Spleen (tissue), 11 donors: ENCODE measurements around the gene YDJC. TPM values are rescaled to one million over a fixed set of nuclear protein-coding genes. Genes with fewer than 3 reads are reported as not detected.

Source experiments
- DNase-seq: peaks from one replicate; pipeline ENCODE4 v3.0.0-alpha.2; 2020
- H3K27ac ChIP-seq, 8 donors: fragments of 200-600 bp; sonication (generic) in 7 of 8; 1 replicate in 4 of 8; 2 replicates in 4 of 8; pipeline versions ENCODE4 v1.5.0 to v1.8.0; 2016 to 2021; ENCODE audit warnings: inconsistent platforms in 4 of 8, mild to moderate bottlenecking in 4 of 8, moderate library complexity in 1 of 8
- H3K27me3 ChIP-seq, 7 donors: fragments of 200-600 bp; sonication (generic) in 6 of 7; replicated peaks in 1 of 7; 1 replicate in 4 of 7; 2 replicates in 3 of 7; pipeline versions ENCODE4 v1.5.0 to v1.8.0; 2016 to 2021; ENCODE audit warnings: inconsistent platforms in 3 of 7, mild to moderate bottlenecking in 1 of 7
- H3K36me3 ChIP-seq, 6 donors: fragments of 200-600 bp; sonication (generic) in 5 of 6; 1 replicate in 4 of 6; 2 replicates in 2 of 6; pipeline versions ENCODE4 v1.5.0 to v1.8.0; 2016 to 2021; ENCODE audit warnings: inconsistent platforms in 2 of 6
- H3K4me1 ChIP-seq, 6 donors: fragments of 200-600 bp; sonication (generic) in 5 of 6; 1 replicate in 3 of 6; 2 replicates in 3 of 6; pipeline versions ENCODE4 v1.5.0 to v1.8.0; 2016 to 2021; ENCODE audit warnings: inconsistent platforms in 3 of 6
- H3K4me3 ChIP-seq, 8 donors: fragments of 200-600 bp; sonication (generic) in 7 of 8; 1 replicate in 4 of 8; 2 replicates in 4 of 8; pipeline versions ENCODE4 v1.5.0 to v1.8.0; 2016 to 2021; ENCODE audit warnings: inconsistent platforms in 4 of 8, mild to moderate bottlenecking in 4 of 8, moderate library complexity in 2 of 8
- H3K9me3 ChIP-seq, 8 donors: fragments of 200-600 bp; sonication (generic) in 7 of 8; 1 replicate in 4 of 8; 2 replicates in 4 of 8; pipeline versions ENCODE4 v1.5.0 to v1.8.0; 2016 to 2021; ENCODE audit warnings: inconsistent platforms in 4 of 8
- POLR2A ChIP-seq, 3 donors: fragments of 450-650 bp; IDR thresholded peaks; one replicate each; pipeline ENCODE4 v1.5.1; 2017; ENCODE audit warnings: antibody characterized with exemption in 3 of 3, mild to moderate bottlenecking in 1 of 3
- POLR2AphosphoS5 ChIP-seq, 3 donors: sonication (generic); formaldehyde crosslinking; IDR thresholded peaks; one replicate each; pipeline ENCODE4 v1.5.1; 2017; ENCODE audit warnings: antibody characterized with exemption in 3 of 3
- WGBS, 5 donors: extraction: QIAGEN DNeasy Blood & Tissue Kit in 3 of 5; methylation state at CpG; one replicate each; pipeline versions ENCODE4 v1.1.5 to v1.1.7; 2013 to 2018; 5-methylcytosine and 5-hydroxymethylcytosine counted together
- intact Hi-C: fragments of 100-400 bp; cut with DNase I; formaldehyde crosslinking; loops from one replicate; pipeline ENCODE4 v1.15.0; 2023; ENCODE audit warnings: low total_unique reads
- polyA plus RNA-seq, 3 donors: library from polyadenylated mRNA; stranded (reverse); fragments of 200-250 nt; gene quantifications; one replicate each; pipeline ENCODE4 v1.2.1, GENCODE V29; 2013
- total RNA-seq, 7 donors: library from RNA; depleted of rRNA in 3 of 7; stranded (reverse); fragments of >200 nt in 3 of 7; fragmentation: NEBNext Ultra II Directional in 4 of 7; extraction: Animal tissue kit (Norgen Biotek cat#: 25700) in 4 of 7; gene quantifications; one replicate each; pipeline versions ENCODE4 v1.1.0 to v1.2.1, GENCODE V29; 2016 to 2021
- TF ChIP-seq, protein P1 (sequence below), 11 experiments: fragments of 200-600 bp in 7 of 11; fragments of 450-650 bp in 4 of 11; sonication (generic) in 4 of 11; IDR thresholded peaks in 8 of 11; conservative IDR thresholded peaks in 3 of 11; 1 replicate in 7 of 11; 2 replicates in 4 of 11; pipeline versions ENCODE4 v1.4.0 to v1.8.0; 2016 to 2021; ENCODE audit warnings: antibody characterized with exemption in 11 of 11, inconsistent platforms in 4 of 11, mild to moderate bottlenecking in 1 of 11
- donor health status: healthy with polysubstance abuse.
- donor health status: DM: no; HTN: no; CAD: no; lungs with moderate emphysema.
- donor health status: DM: no; HTN: no; CAD: no.
- donor health status: Bipolar disorder and iron deficiency.
- donor health status: healthy.
- donor health status: DM: no; HTN: no; CAD: no.
- donor health status: DM: yes; HTN: yes; CAD: no.

The YDJC gene
- total and polyA plus RNA-seq, 10 donors: 19.0 to 54.3 (median 32.1) TPM

DNA sequence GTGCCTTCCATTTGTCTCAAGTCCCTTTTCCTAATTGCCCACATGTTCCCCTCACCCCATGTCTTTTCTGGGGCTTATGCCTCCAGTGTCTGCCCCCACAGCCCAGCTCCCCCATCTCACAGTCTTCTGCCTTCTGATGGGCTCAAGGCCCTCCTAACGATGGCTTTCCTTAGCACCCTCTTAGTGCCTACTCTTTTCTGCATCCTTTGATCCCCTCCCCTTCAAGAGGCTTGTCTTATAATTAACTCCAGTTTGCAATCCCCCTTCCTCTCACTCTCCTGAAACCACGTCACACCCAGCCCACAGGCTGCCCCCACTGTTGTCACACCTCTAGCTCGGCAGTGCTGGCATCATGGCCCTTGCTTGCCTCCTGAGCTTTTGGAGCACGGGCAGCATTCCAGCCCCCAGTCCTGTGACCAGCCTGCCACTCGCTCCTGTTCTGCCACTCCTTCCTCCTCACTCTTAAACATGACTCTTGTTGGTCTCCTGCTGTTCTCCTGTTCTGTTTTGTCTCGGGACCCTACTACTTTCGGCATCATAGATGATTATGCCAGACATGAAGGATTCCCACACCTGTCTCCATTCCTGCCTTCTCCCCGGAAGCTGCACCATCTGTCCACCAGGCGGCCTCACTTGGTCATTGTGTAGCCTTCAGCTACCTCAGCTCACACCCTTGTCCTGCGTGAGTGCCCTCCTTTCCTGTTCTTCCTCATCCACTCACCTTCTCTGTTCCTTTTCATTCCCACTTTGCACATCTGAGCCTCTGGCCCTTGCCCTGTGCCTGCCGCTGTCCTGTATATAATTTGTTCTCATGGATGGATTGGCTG, 36.2 kb downstream of the YDJC start:
- peaks cover 12 to 93% (median 54%) of the 10 kb centered on the region in 6 donors for H3K4me1 ChIP-seq
- H3K4me3 ChIP-seq: no peak overlapping the region
- H3K36me3 ChIP-seq: peaks cover 0 to 71% (median 39%) of the 10 kb centered on the region in 6 donors
- H3K9me3 ChIP-seq: no peaks in the 10 kb centered on the region
- TF ChIP-seq, protein P1, sequence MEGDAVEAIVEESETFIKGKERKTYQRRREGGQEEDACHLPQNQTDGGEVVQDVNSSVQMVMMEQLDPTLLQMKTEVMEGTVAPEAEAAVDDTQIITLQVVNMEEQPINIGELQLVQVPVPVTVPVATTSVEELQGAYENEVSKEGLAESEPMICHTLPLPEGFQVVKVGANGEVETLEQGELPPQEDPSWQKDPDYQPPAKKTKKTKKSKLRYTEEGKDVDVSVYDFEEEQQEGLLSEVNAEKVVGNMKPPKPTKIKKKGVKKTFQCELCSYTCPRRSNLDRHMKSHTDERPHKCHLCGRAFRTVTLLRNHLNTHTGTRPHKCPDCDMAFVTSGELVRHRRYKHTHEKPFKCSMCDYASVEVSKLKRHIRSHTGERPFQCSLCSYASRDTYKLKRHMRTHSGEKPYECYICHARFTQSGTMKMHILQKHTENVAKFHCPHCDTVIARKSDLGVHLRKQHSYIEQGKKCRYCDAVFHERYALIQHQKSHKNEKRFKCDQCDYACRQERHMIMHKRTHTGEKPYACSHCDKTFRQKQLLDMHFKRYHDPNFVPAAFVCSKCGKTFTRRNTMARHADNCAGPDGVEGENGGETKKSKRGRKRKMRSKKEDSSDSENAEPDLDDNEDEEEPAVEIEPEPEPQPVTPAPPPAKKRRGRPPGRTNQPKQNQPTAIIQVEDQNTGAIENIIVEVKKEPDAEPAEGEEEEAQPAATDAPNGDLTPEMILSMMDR (IDR thresholded peaks at IDR 0.05 in 8 of 11, conservative IDR thresholded peaks at IDR 0.05 in 3 of 11): no peak
- TF ChIP-seq POLR2A (IDR thresholded peaks at IDR 0.05) (no peak), POLR2AphosphoS5 (IDR thresholded peaks at IDR 0.05) (peak in 1 of 3 donors; percentile 26)
- 82 to 90% (median 83%) methylated on average over 11 of the region's 11 CpGs for WGBS, 5 donors
- H3K27me3 ChIP-seq: no peaks in the 10 kb centered on the region
- intact Hi-C loops: no loop called here
- H3K27ac ChIP-seq: no peak overlapping the region
- no peak for DNase-seq

DNA sequence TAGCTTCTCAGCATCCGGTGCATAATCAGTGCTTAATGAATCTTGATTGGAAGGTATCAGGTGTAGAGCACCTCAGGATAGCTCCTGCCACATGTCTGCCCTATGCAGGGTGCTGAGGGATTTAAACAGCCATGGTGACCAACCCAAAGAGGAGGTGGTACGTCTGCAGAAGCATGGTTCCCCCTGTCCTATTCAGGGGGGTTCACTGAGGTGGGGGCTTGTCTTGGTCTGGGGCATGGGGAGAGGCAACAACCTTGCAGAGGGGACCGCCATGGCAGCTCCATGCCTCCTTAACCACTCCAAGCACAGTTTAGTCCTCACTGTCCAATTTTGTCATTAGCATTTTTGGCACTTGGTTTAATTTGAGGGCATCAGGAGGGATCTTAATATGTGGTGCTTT, 37.4 kb downstream of the YDJC start:
- 86 to 100% (median 91%) methylated on average over 2 to 3 of the region's 3 CpGs for WGBS, 5 donors
- intact Hi-C loops: no loop called here
- peak overlapping the region in 1 of 8 donors; percentile 1 for H3K27ac ChIP-seq

DNA sequence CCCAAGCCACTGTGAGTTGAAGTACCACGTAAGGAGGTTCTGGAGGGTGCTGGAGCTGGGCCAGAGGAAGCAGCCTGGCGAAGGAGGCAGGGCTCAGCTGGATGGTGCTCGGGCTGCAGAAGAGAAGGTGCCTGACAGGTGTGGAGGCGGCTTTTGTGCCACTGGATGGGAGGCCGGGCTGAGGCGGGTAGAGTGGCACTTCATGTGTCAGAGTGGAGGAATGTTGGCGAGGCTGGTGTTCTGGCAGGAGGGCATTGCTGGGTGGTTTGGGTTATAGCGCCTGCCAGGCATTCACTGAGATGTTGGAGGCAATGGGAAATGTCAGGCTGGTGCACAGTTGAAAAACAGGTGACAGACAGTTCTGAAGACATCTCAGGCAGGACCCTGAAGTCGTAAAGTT, 38.1 kb downstream of the YDJC start:
- DNase-seq: no peak
- no peaks in the 10 kb centered on the region for H3K27me3 ChIP-seq
- WGBS, 5 donors: 66 to 74% (median 70%) methylated on average over 9 of the region's 9 CpGs
- H3K4me1 ChIP-seq: peaks cover 27 to 93% (median 67%) of the 10 kb centered on the region in 6 donors
- no peak overlapping the region for H3K4me3 ChIP-seq
- H3K36me3 ChIP-seq: peaks cover 0 to 63% (median 38%) of the 10 kb centered on the region in 6 donors
- peak overlapping the region in 2 of 8 donors; percentile 1 to 9 for H3K27ac ChIP-seq
- intact Hi-C loops: no loop called here
- no peak for TF ChIP-seq POLR2A (IDR thresholded peaks at IDR 0.05)
- peak in 1 of 3 donors; percentile 24 for TF ChIP-seq POLR2AphosphoS5 (IDR thresholded peaks at IDR 0.05)
- TF ChIP-seq, protein P1 (IDR thresholded peaks at IDR 0.05 in 8 of 11, conservative IDR thresholded peaks at IDR 0.05 in 3 of 11): no peak
- H3K9me3 ChIP-seq: no peaks in the 10 kb centered on the region

More for the DNA sequence above, 37.4 kb downstream of the YDJC start:
- no peak for TF ChIP-seq POLR2AphosphoS5 (IDR thresholded peaks at IDR 0.05)
- no peak for TF ChIP-seq POLR2A (IDR thresholded peaks at IDR 0.05)
- TF ChIP-seq, protein P1 (IDR thresholded peaks at IDR 0.05 in 8 of 11, conservative IDR thresholded peaks at IDR 0.05 in 3 of 11): no peak
- no peak for DNase-seq
- H3K4me3 ChIP-seq: no peak overlapping the region
- peaks cover 23 to 93% (median 61%) of the 10 kb centered on the region in 6 donors for H3K4me1 ChIP-seq
- no peaks in the 10 kb centered on the region for H3K27me3 ChIP-seq
- H3K9me3 ChIP-seq: no peaks in the 10 kb centered on the region
- peaks cover 0 to 70% (median 39%) of the 10 kb centered on the region in 6 donors for H3K36me3 ChIP-seq
